DMS 273 (cell line): Measurements from ENCODE around the gene CPLX1.

Experiments used
- DNase-seq: peaks from one replicate; lab custom pipeline; 2025; ENCODE audit not compliant: unreplicated experiment; lab: John Stamatoyannopoulos, UW

The CPLX1 gene

DNA sequence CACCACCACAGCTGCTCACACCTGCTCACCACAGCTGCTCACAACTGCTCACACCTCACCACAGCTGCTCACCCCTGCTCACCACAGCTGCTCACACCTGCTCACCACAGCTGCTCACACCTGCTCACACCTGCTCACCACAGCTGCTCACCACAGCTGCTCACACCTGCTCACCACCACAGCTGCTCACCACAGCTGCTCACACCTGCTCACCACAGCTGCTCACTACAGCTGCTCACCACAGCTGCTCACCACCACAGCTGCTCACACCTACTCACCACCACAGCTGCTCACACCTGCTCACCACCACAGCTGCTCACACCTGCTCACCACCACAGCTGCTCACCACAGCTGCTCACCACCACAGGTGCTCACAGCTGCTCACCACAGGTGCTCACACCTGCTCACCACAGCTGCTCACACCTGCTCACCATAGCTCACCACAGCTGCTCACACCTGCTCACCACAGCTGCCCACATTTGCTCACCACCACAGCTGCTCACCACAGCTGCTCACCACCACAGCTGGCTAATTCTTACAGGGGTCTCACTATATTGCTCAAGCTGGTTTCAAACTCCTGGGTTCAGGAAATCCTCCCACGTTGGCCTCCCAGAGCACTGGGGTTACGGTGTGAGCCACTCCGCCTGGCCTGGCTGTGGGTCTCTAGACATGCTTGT is 30.4 kb upstream of the CPLX1 start:
- DNase-seq: no peak

DNA sequence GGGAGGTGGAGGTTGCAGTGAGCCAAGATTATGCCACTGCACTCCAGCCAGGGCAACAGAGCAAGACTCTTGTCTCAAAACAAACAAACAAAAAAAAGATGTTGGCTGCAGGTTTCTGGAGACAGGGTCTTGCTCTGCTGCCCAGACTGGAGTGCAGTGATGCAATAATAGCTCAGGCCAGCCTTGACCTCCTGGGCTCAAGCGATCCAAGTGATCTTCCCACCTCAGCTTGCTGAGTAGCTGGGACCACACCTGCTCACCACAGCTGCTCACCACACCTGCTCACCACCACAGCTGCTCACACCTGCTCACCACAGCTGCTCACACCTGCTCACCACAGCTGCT is 29.9 kb upstream of the CPLX1 start:
- no peak for DNase-seq

DNA sequence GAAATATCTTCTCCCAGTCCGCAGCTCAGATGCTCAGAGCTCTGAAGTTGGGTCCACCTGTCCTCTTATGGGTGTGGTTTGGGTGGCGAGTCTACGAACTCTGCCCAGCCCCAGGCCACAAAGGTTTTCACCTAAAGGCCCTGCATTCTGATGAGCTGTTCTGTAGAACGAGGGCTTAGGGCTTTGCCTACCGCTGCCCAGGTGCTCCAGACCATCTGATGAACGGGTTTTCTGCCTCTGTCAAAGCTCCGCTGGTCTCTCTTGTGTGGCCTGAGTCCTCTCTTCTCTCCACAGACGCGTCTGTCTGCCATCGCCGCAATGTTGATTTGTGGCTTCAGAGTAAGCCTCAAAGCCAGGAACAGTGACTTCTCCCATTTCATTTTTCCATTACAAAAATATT is 28.4 kb upstream of the CPLX1 start:
- DNase-seq: no peak

DNA sequence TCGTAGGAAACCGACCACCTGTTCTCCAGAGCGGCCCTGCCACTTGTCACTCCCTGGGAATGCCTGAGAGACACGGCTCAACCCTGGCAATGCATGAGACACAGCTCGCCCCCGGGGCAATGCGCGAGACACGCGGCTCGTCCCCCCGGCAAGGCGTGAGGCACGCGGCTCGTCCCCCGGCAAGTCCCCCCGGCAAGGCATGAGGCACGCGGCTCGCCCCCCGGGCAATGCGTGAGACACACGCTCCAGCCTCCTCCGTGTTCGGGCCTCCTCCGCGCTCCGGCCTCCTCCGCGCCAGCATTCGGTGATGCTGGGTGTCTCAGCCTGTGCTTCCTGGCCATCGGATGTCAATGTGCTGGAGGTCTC is 27.5 kb upstream of the CPLX1 start:
- DNase-seq: no peak

- no peak for DNase-seq
Observed at GRCh38 chr4:851701-852430, 25.9 kb upstream of the CPLX1 start.

DNA sequence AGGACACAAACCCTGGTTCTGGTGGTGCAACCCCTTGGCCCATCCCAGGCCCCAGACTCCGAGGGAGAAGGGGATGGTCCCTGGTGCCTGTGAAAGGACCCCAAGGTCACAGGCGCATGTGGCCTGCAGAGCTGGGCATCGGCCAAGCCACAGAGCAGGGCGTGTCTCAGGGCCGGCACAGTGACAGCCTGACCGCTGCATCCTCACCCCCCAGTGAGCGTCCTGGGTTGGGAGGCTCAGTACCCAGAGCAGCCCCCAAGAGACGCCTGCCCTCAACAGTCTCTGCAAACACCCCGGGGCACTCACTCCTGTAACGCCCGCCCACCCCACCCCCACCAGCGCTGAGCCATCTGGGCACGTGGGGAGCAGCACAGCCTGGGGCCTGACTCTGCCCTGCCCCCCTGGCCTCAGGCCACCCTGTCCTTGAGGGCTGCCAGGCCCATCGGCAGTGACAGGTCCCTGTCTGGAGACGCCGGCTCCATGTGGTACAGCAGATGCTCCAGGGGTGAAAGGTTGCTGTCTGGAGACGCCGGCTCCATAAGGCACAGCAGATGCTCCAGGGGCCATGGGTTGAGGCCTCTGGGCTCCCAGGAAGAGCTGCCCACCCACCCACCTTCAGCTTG is 24.5 kb upstream of the CPLX1 start:
- DNase-seq: peak; percentile 35

DNA sequence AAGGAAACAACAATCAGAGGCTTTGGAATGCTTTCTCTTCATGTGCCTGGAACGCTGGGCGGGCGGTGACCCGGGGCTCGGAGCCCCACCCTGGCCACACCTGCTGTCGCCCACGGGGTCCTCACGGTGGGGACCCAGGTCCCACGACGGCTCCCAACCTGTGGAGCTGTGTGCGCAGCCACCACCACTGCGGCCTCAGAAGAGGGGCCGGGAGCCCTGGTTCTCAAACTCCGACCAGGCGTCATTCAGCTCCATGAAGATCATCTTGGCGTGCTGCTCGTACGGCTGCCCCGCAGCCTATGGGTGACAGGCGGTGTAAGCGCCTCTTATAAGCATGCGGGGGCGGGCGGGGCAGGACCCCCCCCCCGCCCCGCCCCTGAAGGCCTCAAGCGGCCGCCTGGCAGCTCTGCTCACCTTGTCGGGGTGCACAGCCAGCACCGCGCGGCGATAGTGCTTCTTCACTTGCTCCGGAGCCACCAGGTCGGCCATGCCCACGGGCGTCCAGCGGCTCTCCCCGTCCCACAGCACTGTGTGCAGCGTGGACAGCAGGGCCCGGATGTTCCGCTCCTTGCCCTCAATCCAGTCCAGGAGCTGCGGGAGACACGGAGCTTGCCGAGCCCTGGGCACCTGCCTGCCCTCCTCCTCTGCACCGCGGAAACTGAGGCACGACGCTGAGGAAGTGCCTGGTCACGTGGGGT is 23.7 kb upstream of the CPLX1 start:
- no peak for DNase-seq

GRCh38 chr4:848803-849477 is 23.0 kb upstream of the CPLX1 start:
- no peak for DNase-seq

GRCh38 chr4:848307-848691 is 22.4 kb upstream of the CPLX1 start:
- no peak for DNase-seq

DNA sequence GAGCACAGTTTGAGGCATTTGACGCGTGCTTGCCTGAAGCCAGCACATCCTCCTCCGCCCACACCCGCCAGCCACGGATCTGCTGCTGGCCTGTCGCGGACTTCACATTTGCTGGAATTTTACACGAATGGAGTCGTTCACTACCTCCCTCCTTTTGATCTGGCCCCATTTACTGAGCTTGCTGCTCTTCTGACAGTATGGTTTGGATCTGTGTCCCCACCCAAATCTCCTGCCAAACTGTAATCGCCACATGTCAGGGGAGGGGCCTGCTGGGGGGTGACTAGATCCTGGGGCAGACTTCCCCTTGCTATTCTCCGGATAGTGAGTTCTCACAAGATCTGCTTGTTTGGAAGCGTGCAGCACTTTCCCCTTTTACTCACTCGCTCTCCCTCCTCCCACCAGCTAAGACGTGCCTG is 19.9 kb upstream of the CPLX1 start:
- DNase-seq: no peak

- DNase-seq: no peak
Observed at GRCh38 chr4:845233-845835, 19.4 kb upstream of the CPLX1 start.

DNA sequence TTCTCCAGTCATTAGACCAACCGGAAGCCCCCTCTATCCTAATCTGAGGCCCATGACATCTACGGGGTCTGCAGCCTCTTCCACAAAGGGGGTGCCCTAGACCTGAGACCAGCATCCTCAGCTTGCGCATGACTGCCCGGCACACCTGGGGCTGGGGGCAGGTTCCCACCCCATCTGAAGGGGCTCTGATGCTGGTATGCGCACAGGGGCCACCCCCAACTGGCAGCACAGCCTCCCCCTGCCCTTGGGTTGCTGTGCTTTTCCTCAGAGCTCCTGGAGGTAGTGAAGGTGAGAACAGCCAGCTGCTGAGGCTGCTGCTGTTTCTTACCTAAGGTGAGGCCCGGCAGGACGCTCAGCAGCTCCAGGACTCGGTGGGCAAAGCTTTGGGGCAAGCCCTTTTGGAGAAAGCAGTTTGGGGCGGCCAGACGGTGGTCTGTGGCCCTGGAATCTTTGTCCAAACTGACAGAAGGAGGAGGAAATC is 18.9 kb upstream of the CPLX1 start:
- no peak for DNase-seq

DNA sequence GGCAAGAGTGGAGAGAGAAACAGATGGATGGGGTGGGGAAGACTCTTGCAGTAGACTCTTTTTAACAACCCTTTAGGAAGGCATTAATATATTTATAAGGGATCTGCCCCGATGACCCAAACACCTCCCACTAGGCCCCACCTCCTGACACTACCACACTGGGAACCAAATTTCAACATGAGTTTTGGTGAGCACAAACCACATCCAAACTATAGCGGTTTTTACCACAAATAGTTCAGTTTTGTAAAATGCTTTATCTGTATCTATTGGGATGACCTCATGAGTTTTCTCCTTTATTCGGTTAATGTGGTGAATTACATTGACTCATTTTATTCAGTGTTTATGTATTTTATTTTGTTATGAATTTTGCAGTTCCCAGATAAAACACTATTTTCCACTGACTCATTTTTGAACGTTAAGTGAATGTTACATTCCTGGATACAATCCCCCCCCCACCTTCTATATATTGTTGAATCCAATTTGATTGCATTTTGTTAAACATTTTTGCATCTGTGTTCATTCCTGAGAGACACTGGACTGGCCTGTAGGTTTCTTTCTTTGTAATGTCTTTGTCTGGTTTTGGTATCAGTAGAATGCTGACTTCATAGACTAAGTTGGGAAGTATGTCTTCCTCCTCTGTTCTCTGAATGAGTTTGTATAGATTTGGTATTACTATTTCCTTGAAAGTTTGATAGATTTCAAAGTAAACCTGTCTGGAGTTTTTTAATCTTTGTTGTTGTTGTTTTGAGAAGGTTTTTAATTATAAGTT is 13.9 kb upstream of the CPLX1 start:
- DNase-seq: peak; percentile 38

GRCh38 chr4:837772-838171 is 11.8 kb upstream of the CPLX1 start:
- no peak for DNase-seq

DNA sequence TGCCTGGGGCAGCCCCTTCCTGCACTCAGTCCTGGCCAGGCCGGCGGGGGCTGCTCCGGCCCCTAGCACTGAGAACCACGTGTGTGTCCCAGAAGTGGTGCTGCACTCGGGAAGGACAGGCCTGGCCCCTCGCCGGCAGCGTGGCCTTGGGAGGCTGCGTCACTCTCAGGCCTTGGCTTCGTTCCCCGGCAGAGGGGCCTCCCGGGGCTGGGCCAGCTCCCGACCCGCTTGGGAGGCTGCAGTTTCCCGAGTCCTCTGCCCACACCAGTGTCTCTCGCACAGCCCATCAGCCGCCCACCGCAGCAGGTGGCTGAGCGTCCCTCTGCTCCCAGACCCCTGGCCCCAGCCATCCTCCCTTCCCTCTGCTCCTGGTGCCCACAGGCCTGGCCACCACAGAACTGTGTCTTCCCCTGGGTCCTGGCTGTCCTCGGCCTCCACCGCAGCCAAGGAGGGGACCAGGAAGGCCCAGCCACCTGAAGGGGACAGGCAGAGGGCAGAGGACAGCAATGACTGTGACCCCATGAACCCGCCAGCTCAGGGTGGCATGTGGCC is 10.9 kb upstream of the CPLX1 start:
- no peak for DNase-seq

DNA sequence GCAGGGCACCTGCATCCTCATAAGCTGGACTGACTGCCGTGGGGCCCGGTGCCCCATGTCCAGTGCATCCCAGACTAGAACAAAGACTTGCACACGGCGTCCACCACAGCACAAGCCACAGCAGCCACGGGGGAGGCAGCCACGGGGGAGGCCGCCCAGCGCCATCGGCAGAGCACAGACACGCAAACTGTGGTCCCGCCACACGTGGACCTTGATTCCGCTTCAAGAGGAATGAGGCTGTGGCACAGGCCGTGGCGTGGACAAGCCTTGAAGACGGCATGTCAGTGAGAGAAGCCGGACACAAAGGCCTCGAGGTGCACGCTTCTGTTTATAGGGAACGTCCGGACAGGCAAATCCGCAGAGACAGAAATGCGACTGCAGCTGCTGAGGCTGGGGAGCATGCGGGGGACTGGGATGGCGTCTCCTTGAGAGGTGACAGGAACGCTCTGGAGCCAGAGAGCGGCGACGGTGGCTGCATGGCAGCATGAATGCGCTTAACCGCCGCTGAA is 10.1 kb upstream of the CPLX1 start:
- no peak for DNase-seq

DNA sequence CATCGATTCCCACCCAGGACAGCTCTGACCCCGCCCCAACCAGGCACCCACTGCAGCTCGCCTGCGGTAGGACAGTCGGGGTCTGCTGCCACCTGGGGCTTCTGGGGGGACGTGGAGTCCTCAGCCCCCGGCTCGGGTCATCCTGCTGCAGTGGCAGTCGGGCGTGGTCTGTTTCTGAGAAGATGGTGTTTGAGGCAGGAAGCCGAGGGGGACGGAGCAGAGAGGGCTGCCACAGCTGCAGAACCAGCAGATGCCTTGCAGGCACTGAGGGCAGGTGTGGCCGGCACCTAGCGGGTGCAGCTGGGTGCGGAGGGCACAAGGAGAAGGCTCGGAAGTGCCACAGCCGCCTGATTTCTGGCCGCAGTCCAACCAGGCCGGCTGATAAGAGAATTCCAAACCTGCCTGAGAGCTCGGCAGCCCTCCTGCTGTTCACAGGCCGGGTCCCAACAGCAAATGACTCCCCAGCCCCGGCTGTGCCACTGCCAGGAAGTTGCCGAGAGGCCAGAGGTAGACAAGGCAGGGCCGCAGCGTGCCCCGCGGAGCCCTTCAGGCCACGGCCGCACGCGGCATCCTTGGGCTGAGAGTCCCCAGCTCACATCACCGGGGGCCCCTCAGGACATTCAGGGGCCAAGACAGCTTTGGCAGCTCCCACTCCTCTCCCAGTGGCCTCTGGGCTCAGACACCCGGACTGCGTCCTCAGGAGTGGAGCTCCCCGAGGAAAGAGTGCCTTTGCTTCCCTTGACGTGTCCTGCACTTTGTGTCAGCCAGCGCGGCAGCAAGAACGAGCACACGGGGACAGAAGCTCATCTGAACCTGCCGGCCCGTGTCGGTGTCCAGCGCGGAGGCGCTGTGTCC is 9.4 kb upstream of the CPLX1 start:
- DNase-seq: peak; percentile 78

- DNase-seq: no peak
Observed at GRCh38 chr4:834368-835147, 8.6 kb upstream of the CPLX1 start.
